Mesendoderm (in vitro differentiated cells): ENCODE measurements around the gene ZNF827.

Source experiments
- DNase-seq: peaks from one replicate; pipeline ENCODE4 v3.0.0; 2013
- H2AK5ac ChIP-seq: 2 replicates; pipeline ENCODE4 v1.6.1; 2013; ENCODE audit warnings: low read length, inconsistent platforms
- H2BK120ac ChIP-seq: 2 replicates; pipeline ENCODE4 v1.6.1; 2013; ENCODE audit warnings: low read depth, mild to moderate bottlenecking, low read length, moderate library complexity, mixed read lengths
- H2BK15ac ChIP-seq: replicated peaks from 2 replicates; pipeline ENCODE4 v1.6.1; 2013; ENCODE audit warnings: low read depth, mild to moderate bottlenecking, moderate library complexity
- H2BK5ac ChIP-seq: 2 replicates; pipeline ENCODE4 v1.6.1; 2013; ENCODE audit warnings: low read length, inconsistent platforms
- H3K18ac ChIP-seq: 2 replicates; pipeline ENCODE4 v1.6.1; 2013; ENCODE audit warnings: mild to moderate bottlenecking, low read length, mixed read lengths
- H3K23ac ChIP-seq: one replicate; pipeline ENCODE4 v1.6.1; 2013; ENCODE audit warnings: low read length
- H3K27ac ChIP-seq: 2 replicates; pipeline ENCODE4 v1.5.1; 2013; ENCODE audit warnings: low read depth, mild to moderate bottlenecking, inconsistent platforms, low read length, moderate library complexity
- H3K27me3 ChIP-seq: 2 replicates; pipeline ENCODE4 v1.6.1; 2013; ENCODE audit warnings: low read length, control low read depth, mild to moderate bottlenecking, inconsistent platforms; ENCODE audit not compliant: insufficient read depth, poor library complexity
- H3K36me3 ChIP-seq: 2 replicates; pipeline ENCODE4 v1.6.1; 2013; ENCODE audit warnings: low read length, inconsistent platforms; ENCODE audit not compliant: control insufficient read depth, insufficient read depth
- H3K4ac ChIP-seq: one replicate; pipeline ENCODE4 v1.6.1; 2013; ENCODE audit warnings: low read depth, mild to moderate bottlenecking, low read length, moderate library complexity
- H3K4me1 ChIP-seq: 2 replicates; pipeline ENCODE4 v1.6.1; 2013; ENCODE audit warnings: low read depth, low read length, inconsistent platforms; ENCODE audit not compliant: control insufficient read depth
- H3K4me2 ChIP-seq: 2 replicates; pipeline ENCODE4 v1.6.1; 2013; ENCODE audit warnings: low read length
- H3K4me3 ChIP-seq: 2 replicates; pipeline ENCODE4 v1.5.1; 2013; ENCODE audit warnings: mild to moderate bottlenecking, low read length
- H3K56ac ChIP-seq: one replicate; pipeline ENCODE4 v1.6.1; 2013; ENCODE audit warnings: low read length
- H3K79me1 ChIP-seq: 2 replicates; pipeline ENCODE4 v1.6.1; 2013; ENCODE audit warnings: low read length, inconsistent platforms
- H3K79me2 ChIP-seq: 2 replicates; pipeline ENCODE4 v1.6.1; 2013; ENCODE audit warnings: mild to moderate bottlenecking, low read length; ENCODE audit not compliant: control insufficient read depth, insufficient read depth
- H3K9ac ChIP-seq: 2 replicates; pipeline ENCODE4 v1.6.1; 2013; ENCODE audit warnings: low read length, inconsistent platforms
- H4K5ac ChIP-seq: one replicate; pipeline ENCODE4 v1.6.1; 2013; ENCODE audit warnings: low read length
- H4K8ac ChIP-seq: one replicate; pipeline ENCODE4 v1.6.1; 2013; ENCODE audit warnings: low read depth, mild to moderate bottlenecking, control low read depth, low read length, moderate library complexity
- WGBS: extraction: QIAGEN DNeasy Blood & Tissue Kit; methylation state at CpG from one replicate; pipeline ENCODE4 v1.1.7; 2013; ENCODE audit warnings: low lambda C conversion rate, missing lambda C conversion rate; ENCODE audit not compliant: insufficient coverage; ENCODE audit errors: extremely low coverage; 5-methylcytosine and 5-hydroxymethylcytosine counted together

ZNF827 gene

GRCh38 chr4:145827885-145828284, 110.7 kb downstream of the ZNF827 start:
- Histone ChIP-seq H3K36me3 (no peaks in the 10 kb centered on the region), H3K9ac (no peak overlapping the region), H3K4me3 (no peak overlapping the region), H2AK5ac (no peak overlapping the region), H3K4me1 (peaks cover 8% of the 10 kb centered on the region), H2BK120ac (no peak overlapping the region), H2BK5ac (no peak overlapping the region), H4K5ac (no peak overlapping the region), H3K56ac (no peak overlapping the region), H3K27ac (no peak overlapping the region), H3K79me1 (no peaks in the 10 kb centered on the region), H3K23ac (no peak overlapping the region), H3K79me2 (no peaks in the 10 kb centered on the region), H4K8ac (no peak overlapping the region), H3K4me2 (no peak overlapping the region), H3K27me3 (no peaks in the 10 kb centered on the region), H3K4ac (no peak overlapping the region), H2BK15ac (no peak overlapping the region), H3K18ac (no peak overlapping the region)
- WGBS = no CpG with 5 or more reads among the region's 11 CpGs
- no peak for DNase-seq

DNA sequence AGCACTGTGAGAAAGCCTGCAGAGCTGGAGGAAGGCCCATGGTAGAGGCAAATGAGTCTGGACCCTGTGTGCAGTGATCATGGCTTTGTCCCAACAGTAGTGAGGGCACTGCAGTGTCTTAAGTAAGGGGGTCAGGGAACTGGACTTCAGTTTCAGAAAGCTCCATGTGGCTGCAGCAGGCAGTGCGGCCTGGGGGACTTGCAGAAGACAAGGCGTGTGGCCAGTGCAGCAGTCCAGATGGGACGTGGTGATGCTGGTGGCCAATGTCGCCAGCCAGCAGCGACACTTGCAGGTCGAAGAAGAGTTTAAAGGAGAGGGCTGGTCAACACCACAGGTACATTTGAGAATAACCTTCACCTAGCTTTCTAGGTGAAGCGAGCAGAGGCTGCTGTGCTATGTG, 113.4 kb downstream of the ZNF827 start:
- Histone ChIP-seq H2BK5ac (peak overlapping the region; percentile 14), H3K18ac (no peak overlapping the region), H3K9ac (no peak overlapping the region), H3K79me2 (no peaks in the 10 kb centered on the region), H3K27me3 (no peaks in the 10 kb centered on the region), H3K4me2 (no peak overlapping the region), H3K36me3 (no peaks in the 10 kb centered on the region), H3K4me3 (no peak overlapping the region), H3K23ac (peak overlapping the region; percentile 52), H2AK5ac (peak overlapping the region; percentile 83), H3K79me1 (no peaks in the 10 kb centered on the region), H2BK15ac (no peak overlapping the region), H3K27ac (no peak overlapping the region), H3K4me1 (peaks cover 11% of the 10 kb centered on the region), H4K8ac (no peak overlapping the region), H4K5ac (no peak overlapping the region), H3K56ac (peak overlapping the region; percentile 57), H2BK120ac (no peak overlapping the region), H3K4ac (no peak overlapping the region)
- peak; percentile 26 for DNase-seq
- WGBS = no CpG with 5 or more reads among the region's 7 CpGs

GRCh38 chr4:145824463-145824862, 114.2 kb downstream of the ZNF827 start:
- H2BK5ac ChIP-seq = no peak overlapping the region
- no peaks in the 10 kb centered on the region for H3K36me3 ChIP-seq

GRCh38 chr4:145823743-145824142, 114.9 kb downstream of the ZNF827 start:
- Histone ChIP-seq H3K79me2 (no peaks in the 10 kb centered on the region), H2BK5ac (no peak overlapping the region), H3K27me3 (no peaks in the 10 kb centered on the region), H4K8ac (no peak overlapping the region), H3K4me3 (no peak overlapping the region), H3K4ac (no peak overlapping the region), H3K79me1 (no peaks in the 10 kb centered on the region), H2AK5ac (no peak overlapping the region), H3K27ac (no peak overlapping the region), H3K18ac (peak overlapping the region; percentile 53), H3K9ac (no peak overlapping the region), H4K5ac (no peak overlapping the region), H2BK15ac (no peak overlapping the region), H3K56ac (no peak overlapping the region), H3K4me1 (peaks cover 11% of the 10 kb centered on the region), H3K36me3 (no peaks in the 10 kb centered on the region), H2BK120ac (no peak overlapping the region), H3K4me2 (no peak overlapping the region), H3K23ac (no peak overlapping the region)
- WGBS = no CpG with 5 or more reads among the region's 4 CpGs
- no peak for DNase-seq

More at GRCh38 chr4:145824463-145824862, 114.2 kb downstream of the ZNF827 start:
- Histone ChIP-seq H3K23ac (no peak overlapping the region), H2BK15ac (no peak overlapping the region), H3K18ac (no peak overlapping the region), H3K56ac (no peak overlapping the region), H4K8ac (no peak overlapping the region), H3K4ac (no peak overlapping the region), H4K5ac (no peak overlapping the region), H3K4me1 (peaks cover 11% of the 10 kb centered on the region), H3K9ac (no peak overlapping the region), H3K4me2 (no peak overlapping the region), H3K79me1 (no peaks in the 10 kb centered on the region), H3K27ac (no peak overlapping the region), H3K79me2 (no peaks in the 10 kb centered on the region), H3K4me3 (no peak overlapping the region), H2AK5ac (no peak overlapping the region), H2BK120ac (no peak overlapping the region), H3K27me3 (no peaks in the 10 kb centered on the region)
- DNase-seq = peak; percentile 86
- no CpG with 5 or more reads among the region's 3 CpGs for WGBS

- Histone ChIP-seq H3K27me3 (no peaks in the 10 kb centered on the region), H3K4me3 (no peak overlapping the region), H3K18ac (no peak overlapping the region), H4K5ac (no peak overlapping the region), H3K4ac (no peak overlapping the region), H4K8ac (no peak overlapping the region), H2BK120ac (no peak overlapping the region), H3K79me2 (no peaks in the 10 kb centered on the region), H3K4me2 (no peak overlapping the region), H3K4me1 (peaks cover 11% of the 10 kb centered on the region), H2BK15ac (no peak overlapping the region), H2BK5ac (no peak overlapping the region), H3K56ac (no peak overlapping the region), H3K9ac (no peak overlapping the region), H3K27ac (no peak overlapping the region), H2AK5ac (no peak overlapping the region), H3K79me1 (no peaks in the 10 kb centered on the region), H3K23ac (no peak overlapping the region), H3K36me3 (no peaks in the 10 kb centered on the region)
- no CpG with 5 or more reads among the region's 4 CpGs for WGBS
- no peak for DNase-seq
Observed at GRCh38 chr4:145822581-145822980, 116.0 kb downstream of the ZNF827 start.

DNA sequence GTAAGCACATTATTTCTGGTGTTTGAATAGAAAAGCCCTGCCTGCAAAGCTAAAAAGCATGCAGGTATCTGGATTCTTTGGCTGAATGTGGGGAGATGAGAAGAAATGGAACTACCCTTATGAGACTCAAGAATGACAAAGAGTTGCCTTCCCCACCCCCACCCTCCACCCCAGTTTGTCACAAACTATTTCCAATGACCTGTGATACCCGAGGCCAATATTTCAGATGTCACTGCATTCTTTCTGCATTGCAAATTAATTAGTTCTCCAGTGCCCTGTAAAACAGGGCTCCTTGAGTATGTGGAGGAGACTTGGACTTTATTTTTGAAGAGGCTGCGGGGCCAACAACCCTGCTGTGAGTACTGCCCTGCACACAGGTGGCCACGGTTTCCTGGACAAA, 116.4 kb downstream of the ZNF827 start:
- H3K9ac ChIP-seq = no peak overlapping the region
- H3K79me1 ChIP-seq = no peaks in the 10 kb centered on the region
- H3K4me1 ChIP-seq = peaks cover 11% of the 10 kb centered on the region
- no peak overlapping the region for H3K4me3 ChIP-seq
- no peak overlapping the region for H3K27ac ChIP-seq
- H2AK5ac ChIP-seq = no peak overlapping the region
- WGBS = no CpG with 5 or more reads among the region's 3 CpGs
- H3K36me3 ChIP-seq = no peaks in the 10 kb centered on the region
- no peak overlapping the region for H3K18ac ChIP-seq
- no peak overlapping the region for H2BK15ac ChIP-seq
- no peak overlapping the region for H3K4me2 ChIP-seq
- no peak overlapping the region for H4K5ac ChIP-seq
- no peak overlapping the region for H2BK5ac ChIP-seq
- H3K79me2 ChIP-seq = no peaks in the 10 kb centered on the region
- H4K8ac ChIP-seq = no peak overlapping the region
- no peak overlapping the region for H3K4ac ChIP-seq
- no peak overlapping the region for H2BK120ac ChIP-seq
- H3K56ac ChIP-seq = no peak overlapping the region
- no peak overlapping the region for H3K23ac ChIP-seq
- H3K27me3 ChIP-seq = no peaks in the 10 kb centered on the region
- DNase-seq = no peak
